HG03575 (cell line): Measurements from ENCODE around the gene HCAR1.
"Not testable (repeated sequence)": the region's sequence is repeated elsewhere in the genome, so short reads cannot be mapped to it uniquely, and the experiment has no call there.

ENCODE experiments used
- ATAC-seq: cut with Tn5 transposase; IDR thresholded peaks from one replicate; pipeline ENCODE4 v1.9.1; 2021; ENCODE audit not compliant: unreplicated experiment, insufficient number of reproducible peaks, low FRiP score; ENCODE audit errors: extremely low read depth

Gene HCAR1

DNA sequence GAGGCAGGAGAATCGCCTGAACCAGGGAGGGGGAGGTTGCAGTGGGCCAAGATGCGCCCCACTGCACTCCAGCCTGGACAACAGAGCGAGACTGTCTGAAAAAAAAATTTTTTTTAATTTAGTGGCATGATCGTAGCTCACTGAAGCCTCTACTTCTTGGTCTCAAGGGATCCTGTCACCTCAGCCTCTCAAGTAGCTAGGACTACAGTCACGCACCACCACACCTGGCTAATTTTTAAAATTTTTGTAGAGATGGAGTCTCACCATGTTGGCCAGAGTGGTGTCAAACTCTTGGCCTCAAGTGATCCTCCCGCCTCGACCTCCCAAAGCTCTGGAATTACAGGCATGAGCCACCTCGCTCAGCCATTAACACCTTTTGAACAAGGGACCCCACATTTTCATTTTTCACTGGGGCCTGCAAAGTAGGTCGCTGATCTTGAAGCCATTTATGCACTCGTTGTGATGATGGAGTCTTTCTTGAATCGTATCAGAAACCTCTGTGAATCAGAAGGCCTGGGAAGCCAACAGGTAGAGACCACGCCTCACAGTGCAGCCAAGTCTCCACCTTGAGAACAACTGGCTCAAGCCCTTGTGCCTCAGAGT is 5.9 kb downstream of the HCAR1 start:
- ATAC-seq: no peak

DNA sequence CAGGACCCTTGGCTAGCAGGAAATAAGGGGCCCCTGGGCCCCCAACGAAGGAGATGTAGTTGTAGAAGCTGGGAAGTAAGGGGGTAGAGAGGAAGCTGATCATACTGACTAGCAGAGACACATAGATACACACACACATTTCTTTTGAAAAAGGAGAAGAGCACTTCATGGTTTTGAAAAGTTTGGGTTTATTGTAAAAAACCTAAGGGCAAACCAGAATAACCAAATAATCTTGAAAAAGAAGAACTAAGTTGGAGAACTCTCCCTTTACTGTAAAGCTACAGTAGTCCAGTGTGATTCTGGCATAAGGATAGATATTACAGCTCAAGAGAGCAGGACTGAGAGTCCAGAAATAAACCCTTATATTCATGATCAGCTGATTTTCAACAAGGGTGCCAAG is 8.3 kb downstream of the HCAR1 start:
- ATAC-seq: no peak

DNA sequence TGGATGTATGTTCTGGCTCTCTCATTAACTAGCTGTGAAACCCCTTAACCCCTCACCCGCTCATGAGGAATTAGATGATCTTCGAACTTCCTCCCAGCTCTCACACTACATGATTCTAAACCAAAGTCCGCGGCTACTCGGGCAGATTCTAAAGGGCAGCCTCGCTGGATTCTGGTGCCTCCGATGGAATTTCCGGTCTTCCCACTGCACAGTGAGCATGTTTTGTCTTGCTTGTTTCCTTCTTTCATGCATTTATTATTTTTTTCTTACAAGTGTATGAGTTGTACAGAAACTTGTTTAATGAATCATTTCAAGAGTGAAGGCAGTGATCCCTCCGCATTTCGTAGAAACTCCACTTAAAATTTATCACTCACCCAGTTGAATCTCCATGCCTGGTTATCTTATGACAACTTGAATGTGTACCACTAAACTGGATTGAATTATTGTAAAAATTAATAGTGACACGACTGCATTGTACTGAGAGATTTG is 9.5 kb downstream of the HCAR1 start:
- ATAC-seq: no peak

DNA sequence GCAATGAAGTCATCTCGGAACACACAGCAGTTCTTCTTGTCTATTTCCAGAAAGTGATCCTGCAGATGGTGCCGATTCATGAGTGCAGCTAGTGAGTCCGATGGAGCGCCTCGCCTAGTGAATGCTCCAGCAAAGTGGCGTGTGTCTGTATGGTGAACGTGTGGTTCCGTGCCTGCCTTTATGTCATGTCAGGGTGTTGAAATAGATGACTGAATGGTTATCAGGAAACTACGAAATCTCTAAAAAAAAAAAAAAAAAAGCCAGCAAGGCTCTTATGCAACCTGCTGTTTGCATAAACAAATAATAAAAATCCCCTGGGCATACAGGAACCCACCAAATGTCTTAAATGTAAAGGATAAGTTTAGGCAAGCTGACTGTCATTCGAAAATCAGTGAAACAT is 14.0 kb downstream of the HCAR1 start, which contains the start of gene HCAR3:
Gene HCAR3 (minus strand): TSS at position 154 of the 400 bp plus-strand sequence. CDS start 74 bp downstream, at position 80.
- not testable (repeated sequence) for ATAC-seq

DNA sequence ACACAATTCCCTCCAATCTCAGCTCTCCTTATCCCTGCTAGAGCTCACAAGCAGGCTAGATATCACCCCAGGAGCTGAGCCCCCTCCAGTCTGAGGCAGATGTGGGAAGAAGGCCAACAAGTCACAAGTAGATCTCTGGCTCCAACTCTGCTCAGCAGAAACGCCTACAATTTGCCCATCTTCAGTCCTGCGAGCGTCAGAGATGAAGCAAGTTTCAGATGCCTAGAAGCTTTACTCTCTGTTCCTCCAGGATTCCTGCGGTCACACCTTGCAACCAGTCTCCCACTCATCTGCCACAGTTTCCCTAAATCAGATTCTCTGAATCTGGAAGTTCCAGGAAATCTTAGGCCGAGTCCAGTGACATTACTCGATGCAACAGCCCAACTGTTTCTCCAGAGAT is 15.4 kb downstream of the HCAR1 start:
- ATAC-seq: not testable (repeated sequence)

DNA sequence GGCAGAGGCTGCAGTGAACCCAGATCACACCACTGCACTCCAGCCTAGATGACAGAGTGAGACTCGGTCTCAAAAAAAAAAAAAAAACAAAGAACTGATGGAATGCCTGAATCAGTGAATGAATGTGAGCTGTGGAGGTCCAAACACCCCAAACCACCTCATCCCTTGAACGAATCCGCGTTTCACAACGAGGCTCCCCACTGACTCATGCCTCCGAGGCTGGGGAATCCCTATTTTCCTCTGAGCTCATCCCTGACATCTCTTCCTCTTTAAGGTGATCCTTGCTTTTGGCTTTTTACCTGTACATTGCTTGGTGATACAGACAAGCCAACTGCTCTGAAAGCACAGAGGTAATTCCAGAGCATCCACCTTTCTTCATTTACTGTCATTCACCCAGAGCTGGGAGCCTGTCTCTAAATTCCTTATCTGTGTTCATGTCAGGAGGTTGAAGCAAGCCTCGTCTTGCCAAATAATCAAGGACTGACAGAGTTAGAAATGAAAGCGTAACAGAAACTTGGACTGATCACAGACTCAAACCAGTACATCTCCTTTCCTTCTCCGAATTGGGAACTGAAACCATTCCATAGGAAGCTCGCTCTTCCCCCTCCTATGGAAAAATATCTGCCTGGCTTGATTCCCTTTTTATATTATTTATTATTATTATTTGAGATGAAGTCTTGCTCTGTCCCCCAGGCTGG is 17.0 kb downstream of the HCAR1 start:
- not testable (repeated sequence) for ATAC-seq

DNA sequence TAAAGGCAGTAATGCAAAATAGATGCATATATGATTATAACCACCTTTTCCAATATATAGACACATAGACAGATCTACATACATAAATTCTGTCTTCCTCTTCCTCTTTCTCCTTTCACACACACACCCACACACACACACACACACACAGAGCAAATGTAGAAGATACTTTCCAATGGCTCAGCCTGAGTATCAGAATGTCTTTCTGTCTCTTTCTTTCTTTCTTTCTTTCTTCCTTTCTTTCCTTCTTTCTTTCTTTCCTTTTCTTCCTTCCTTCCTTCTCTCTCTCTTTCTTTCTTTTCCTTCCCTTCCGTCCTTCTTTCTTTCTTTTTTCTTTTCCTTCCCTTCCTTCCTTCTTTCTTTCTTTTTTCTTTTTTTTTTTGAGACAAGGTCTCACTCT is 19.4 kb downstream of the HCAR1 start:
- not testable (repeated sequence) for ATAC-seq

DNA sequence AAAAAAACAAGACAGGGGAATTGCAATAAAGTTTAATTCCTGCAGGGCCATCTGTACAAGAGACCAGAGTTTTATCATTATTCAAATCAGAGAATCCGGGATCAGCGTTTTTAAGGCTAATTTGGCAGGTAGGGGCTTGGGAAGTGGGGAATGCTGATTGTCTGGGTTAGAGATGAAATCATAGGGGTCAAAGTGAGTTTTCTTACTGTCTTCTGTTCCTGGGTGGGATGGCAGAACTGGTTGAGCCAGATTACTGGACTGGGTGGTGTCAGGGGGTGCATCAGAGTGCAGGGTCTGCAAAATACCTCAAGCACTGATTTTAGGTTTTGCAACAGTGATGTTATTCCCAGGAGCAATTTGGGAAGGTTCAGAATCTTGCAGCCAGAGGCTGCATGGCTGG is 20.3 kb downstream of the HCAR1 start:
- not testable (repeated sequence) for ATAC-seq

DNA sequence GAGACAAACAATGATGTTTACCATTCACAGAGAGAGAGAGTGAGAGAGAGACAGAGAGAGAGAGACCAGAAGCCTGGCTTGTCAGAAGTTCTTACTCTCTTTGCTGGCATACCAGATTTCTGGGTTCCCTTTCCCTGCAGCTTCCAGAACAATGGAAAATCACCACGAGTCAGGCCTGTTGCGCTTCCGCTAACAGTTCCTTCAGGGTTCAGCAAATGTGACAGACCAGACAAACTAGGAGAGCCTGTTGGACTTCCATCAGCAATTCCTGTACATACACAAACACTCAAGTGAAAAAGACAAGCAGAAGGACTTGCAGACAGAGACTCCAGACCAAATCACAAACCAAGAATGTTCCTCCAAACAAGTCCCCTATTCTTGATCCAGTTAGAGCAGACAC is 21.4 kb downstream of the HCAR1 start:
- ATAC-seq: not testable (repeated sequence)

DNA sequence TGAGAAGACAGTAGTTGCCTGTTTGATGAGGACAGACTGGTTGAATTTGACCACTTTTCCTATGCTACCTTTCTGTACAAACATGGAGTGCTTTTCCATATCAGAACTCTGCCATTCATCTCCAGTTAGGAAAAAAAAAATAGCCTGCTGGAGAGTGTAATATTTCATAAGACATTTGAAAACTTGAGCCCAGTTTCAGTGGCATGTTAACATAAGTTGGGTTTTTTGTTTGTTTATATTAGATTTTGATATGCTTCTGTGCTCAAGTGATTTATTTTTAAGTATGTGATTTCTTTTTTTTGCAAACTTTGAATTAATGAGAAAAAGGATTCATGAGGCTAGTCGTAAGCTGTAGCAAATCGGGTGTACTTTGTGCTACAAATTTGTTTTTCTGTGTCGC is 26.8 kb downstream of the HCAR1 start:
- ATAC-seq: not testable (repeated sequence)

DNA sequence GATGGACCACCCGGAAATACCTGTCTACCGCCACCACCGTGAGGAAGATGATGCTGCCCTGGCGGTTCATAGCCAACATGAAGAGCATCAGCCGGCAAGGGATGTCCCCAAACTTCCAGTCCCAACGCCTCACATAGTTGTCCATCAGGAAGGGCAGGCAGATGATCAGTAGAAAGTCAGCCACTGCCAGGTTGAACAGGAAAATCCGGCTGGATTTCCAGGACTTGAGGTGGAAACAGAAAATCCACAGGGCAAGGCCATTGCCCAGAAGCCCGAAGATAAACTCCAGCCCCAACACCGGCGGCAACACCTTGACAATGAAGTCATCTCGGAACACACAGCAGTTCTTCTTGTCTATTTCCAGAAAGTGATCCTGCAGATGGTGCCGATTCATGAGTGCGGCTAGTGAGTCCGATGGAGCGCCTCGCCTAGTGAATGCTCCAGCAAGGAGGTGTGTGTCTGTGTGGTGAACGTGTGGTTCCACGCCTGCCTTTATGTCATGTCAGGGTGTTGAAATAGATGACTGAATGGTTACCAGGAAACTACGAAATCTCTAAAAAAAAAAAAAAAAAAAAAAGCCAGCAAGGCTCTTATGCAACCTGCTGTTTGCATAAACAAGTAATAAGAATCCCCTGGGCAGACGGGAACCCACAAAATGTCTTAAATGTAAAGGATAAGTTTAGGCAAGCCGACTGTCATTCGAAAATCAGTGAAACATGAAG is 27.6 kb downstream of the HCAR1 start, which contains the start of gene HCAR2:
Gene HCAR2 (minus strand): TSS at position 468 of the 722 bp plus-strand sequence. CDS start 74 bp downstream, at position 394.
- not testable (repeated sequence) for ATAC-seq

DNA sequence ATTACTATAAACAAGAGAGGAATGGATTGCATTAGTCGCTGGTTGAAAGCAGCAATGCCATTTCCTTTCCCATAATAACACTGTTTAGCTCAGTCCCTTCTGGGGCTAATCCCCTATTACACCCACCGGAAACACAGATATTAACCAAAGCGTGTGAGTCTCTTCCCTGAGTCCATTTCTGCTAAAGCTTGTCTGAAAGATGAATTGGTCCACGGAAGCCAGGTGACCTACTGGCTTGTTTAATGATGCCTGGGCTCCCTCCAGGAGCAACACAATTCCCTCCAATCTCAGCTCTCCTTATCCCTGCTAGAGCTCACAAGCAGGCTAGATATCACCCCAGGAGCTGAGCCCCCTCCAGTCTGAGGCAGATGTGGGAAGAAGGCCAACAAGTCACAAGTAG is 29.2 kb downstream of the HCAR1 start:
- not testable (repeated sequence) for ATAC-seq

DNA sequence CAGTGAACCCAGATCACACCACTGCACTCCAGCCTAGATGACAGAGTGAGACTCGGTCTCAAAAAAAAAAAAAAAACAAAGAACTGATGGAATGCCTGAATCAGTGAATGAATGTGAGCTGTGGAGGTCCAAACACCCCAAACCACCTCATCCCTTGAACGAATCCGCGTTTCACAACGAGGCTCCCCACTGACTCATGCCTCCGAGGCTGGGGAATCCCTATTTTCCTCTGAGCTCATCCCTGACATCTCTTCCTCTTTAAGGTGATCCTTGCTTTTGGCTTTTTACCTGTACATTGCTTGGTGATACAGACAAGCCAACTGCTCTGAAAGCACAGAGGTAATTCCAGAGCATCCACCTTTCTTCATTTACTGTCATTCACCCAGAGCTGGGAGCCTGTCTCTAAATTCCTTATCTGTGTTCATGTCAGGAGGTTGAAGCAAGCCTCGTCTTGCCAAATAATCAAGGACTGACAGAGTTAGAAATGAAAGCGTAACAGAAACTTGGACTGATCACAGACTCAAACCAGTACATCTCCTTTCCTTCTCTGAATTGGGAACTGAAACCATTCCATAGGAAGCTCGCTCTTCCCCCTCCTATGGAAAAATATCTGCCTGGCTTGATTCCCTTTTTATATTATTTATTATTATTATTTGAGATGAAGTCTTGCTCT is 30.5 kb downstream of the HCAR1 start:
- ATAC-seq: not testable (repeated sequence)

DNA sequence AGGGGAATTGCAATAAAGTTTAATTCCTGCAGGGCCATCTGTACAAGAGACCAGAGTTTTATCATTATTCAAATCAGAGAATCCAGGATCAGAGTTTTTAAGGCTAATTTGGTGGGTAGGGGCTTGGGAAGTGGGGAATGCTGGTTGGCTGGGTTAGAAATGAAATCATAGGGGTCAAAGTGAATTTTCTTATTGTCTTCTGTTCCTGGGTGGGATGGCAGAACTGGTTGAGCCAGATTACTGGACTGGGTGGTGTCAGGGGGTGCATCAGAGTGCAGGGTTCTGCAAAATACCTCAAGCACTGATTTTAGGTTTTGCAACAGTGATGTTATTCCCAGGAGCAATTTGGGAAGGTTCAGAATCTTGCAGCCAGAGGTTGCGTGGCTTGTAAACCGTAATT is 33.7 kb downstream of the HCAR1 start:
- not testable (repeated sequence) for ATAC-seq

DNA sequence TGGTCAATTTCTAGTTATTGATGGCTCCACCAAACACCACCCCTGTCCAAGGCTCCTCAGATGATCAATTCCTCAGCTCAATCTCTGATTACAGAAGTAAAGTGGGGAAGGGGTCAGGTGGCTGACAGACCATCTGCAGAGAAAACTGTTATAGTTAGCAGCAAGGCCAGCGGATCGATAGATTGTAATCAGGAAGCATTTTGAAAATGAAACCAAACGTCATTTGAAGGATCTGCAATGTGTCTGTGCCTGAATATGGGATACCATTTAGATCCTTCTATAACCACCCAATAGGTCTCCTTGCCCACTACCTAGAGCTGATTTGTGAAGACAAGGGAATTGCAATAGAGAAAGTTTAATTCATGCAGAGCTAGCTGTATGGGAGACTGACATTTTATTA is 39.1 kb downstream of the HCAR1 start:
- no peak for ATAC-seq

DNA sequence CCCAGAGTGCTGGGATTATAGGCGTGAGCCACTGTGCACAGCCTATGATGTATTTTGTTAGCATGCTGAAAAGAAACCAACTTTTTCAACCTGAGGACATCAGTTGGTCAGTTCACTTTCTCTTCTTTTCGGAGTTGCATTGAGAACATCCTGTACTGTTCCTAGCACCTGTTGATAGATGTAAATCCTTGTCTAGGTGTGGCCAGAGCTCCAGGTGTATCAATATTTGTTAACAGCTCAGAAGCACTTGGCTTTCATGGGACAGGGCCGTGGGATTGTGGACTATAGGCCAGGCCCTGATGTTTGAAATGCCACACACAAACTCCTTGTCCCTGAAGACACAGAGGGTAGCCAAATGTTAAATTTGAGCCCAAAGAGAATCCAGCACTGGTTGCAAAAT is 42.4 kb downstream of the HCAR1 start:
- ATAC-seq: no peak

DNA sequence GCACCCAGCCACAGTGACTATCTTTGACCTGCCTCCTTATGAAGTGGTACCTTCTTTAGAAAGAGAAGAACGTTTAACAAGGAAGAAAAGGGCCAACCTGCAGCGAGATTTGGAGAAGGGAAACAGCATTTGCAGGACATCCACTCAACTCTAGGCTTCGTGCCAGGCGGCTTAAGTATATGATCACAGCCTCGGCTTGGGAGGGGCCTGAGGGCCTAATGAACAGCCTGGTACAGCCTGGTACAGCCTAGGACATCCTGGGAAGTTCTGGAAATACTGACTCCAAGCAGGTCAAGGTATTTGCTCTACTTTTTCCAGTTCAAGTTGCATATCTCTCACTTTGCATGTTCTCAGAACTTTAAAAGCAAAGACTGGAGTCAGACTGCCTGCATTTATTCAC is 43.6 kb downstream of the HCAR1 start:
- ATAC-seq: no peak

DNA sequence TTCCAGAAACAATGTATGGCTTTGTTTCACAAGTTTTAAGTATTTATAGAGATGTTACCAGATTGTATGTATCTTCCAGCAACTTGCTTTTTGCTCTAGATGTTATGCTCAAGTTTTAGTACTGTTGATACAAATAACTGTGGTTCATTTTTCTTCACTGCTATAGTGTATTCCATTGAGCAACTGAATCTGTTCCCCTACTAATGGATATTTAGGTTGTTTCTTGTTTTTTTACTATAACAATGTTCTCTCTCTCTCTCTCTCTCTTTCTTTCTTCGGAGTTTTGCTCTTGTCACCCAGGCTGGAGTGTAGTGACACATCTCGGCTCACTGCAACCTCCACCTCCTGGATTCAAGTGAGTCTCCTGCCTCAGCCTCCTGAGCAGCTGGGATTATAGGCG is 44.1 kb downstream of the HCAR1 start:
- ATAC-seq: no peak

DNA sequence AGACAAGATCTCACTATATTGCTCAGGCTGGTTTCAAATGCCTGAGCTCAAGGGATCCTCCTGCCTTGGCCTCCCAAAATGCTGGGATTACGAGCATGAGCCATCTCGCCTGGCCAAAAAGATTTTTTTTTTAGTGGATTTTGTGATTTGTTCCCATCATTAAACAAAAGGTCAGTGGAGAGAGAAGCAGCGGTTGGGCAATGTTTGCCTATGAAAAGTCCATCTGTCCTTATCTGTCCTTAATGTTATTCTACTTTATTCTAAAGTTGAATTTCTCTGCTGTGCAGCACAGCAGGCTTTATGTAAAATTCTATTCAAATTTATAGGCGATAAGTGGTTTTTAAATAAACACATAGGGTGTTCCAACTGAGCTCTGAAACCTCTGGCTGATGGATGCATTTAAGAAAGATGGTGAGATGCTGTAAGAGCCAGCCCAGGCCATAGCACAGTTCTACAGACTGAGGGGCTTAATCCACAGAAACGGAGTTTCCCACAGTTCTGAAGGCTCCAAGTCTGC is 46.3 kb downstream of the HCAR1 start:
- ATAC-seq: no peak
